Breast epithelium (tissue), 4 donors: ENCODE data around the gene SH2D3C. TPM values are rescaled to one million over a fixed set of nuclear protein-coding genes. Genes with fewer than 3 reads are reported as not detected.

Experiments
- DNase-seq, 2 donors: peaks; one replicate each; pipeline ENCODE4 v3.0.0-alpha.2; 2019; ENCODE audit warnings: low spot score in 2 of 2
- H3K27ac ChIP-seq, 2 donors: fragments of 200-600 bp; sonication (generic) in 1 of 2; one replicate each; pipeline ENCODE4 v1.5.1; 2016 to 2019; ENCODE audit warnings: mild to moderate bottlenecking in 1 of 2
- H3K27me3 ChIP-seq, 2 donors: fragments of 200-600 bp; sonication (generic) in 1 of 2; one replicate each; pipeline versions ENCODE4 v1.5.1 to v1.6.0; 2017 to 2019; ENCODE audit warnings: control low read depth in 1 of 2, mild to moderate bottlenecking in 1 of 2
- H3K36me3 ChIP-seq: fragments of 200-600 bp; one replicate; pipeline ENCODE4 v1.5.1; 2019
- H3K4me1 ChIP-seq, 2 donors: fragments of 200-600 bp; sonication (generic); one replicate each; pipeline ENCODE4 v1.5.1; 2016 to 2019; ENCODE audit warnings: control low read depth in 1 of 2
- H3K4me3 ChIP-seq, 3 donors: fragments of 200-600 bp; sonication (generic); 1 replicate in 2 of 3; 2 replicates in 1 of 3; pipeline ENCODE4 v1.5.1; 2016 to 2019; ENCODE audit warnings: mild to moderate bottlenecking in 3 of 3, moderate library complexity in 2 of 3
- H3K9me3 ChIP-seq, 2 donors: fragments of 200-600 bp; sonication (generic) in 1 of 2; one replicate each; pipeline ENCODE4 v1.5.1; 2016 to 2019; ENCODE audit warnings: control low read depth in 1 of 2
- CTCF ChIP-seq, 3 donors: fragments of 450-650 bp; IDR thresholded peaks; one replicate each; pipeline ENCODE4 v1.5.1; 2016 to 2017; ENCODE audit warnings: antibody characterized with exemption in 3 of 3, mild to moderate bottlenecking in 3 of 3, moderate library complexity in 3 of 3
- POLR2A ChIP-seq: fragments of 450-650 bp; IDR thresholded peaks from one replicate; pipeline ENCODE4 v1.6.1; 2016; ENCODE audit warnings: antibody characterized with exemption, mild to moderate bottlenecking, moderate library complexity
- POLR2AphosphoS5 ChIP-seq, 3 donors: sonication (generic); formaldehyde crosslinking; IDR thresholded peaks; one replicate each; pipeline ENCODE4 v1.6.1; 2017; ENCODE audit warnings: antibody characterized with exemption in 3 of 3
- intact Hi-C: fragments of 100-400 bp; cut with DNase I; formaldehyde crosslinking; loops from one replicate; pipeline ENCODE4 v1.15.1; 2023; ENCODE audit warnings: low total_unique reads
- total RNA-seq, 3 donors: library from RNA; depleted of rRNA; stranded (reverse); fragments of >200 nt; gene quantifications; one replicate each; pipeline ENCODE4 v1.1.0, GENCODE V29; 2016

SH2D3C gene
- total RNA-seq, 3 donors from 2014 or later = 6.0 to 15.4 (median 6.9) TPM

- H3K36me3 ChIP-seq = no peaks in the 10 kb centered on the region
- intact Hi-C loops = no loop called here
Measured at GRCh38 chr9:127693697-127694096, 84.8 kb downstream of the SH2D3C start.

GRCh38 chr9:127693143-127693542, 85.3 kb downstream of the SH2D3C start:
- Histone ChIP-seq H3K27ac (no peak overlapping the region), H3K4me1 (no peaks in the 10 kb centered on the region), H3K4me3 (no peak overlapping the region), H3K36me3 (no peaks in the 10 kb centered on the region), H3K27me3 (no peaks in the 10 kb centered on the region), H3K9me3 (no peaks in the 10 kb centered on the region)
- no peak for DNase-seq
- TF ChIP-seq POLR2AphosphoS5 (IDR thresholded peaks at IDR 0.05) (no peak), POLR2A (no peak), CTCF (IDR thresholded peaks at IDR 0.05) (no peak)
- intact Hi-C loops = no loop called here

More at GRCh38 chr9:127693697-127694096, 84.8 kb downstream of the SH2D3C start:
- H3K4me1 ChIP-seq = no peaks in the 10 kb centered on the region
- H3K4me3 ChIP-seq = no peak overlapping the region
- no peaks in the 10 kb centered on the region for H3K9me3 ChIP-seq
- no peak for TF ChIP-seq POLR2A
- no peak for TF ChIP-seq CTCF (IDR thresholded peaks at IDR 0.05)
- TF ChIP-seq POLR2AphosphoS5 (IDR thresholded peaks at IDR 0.05) = no peak
- no peak for DNase-seq
- H3K27me3 ChIP-seq = no peaks in the 10 kb centered on the region
- H3K27ac ChIP-seq = no peak overlapping the region

DNA sequence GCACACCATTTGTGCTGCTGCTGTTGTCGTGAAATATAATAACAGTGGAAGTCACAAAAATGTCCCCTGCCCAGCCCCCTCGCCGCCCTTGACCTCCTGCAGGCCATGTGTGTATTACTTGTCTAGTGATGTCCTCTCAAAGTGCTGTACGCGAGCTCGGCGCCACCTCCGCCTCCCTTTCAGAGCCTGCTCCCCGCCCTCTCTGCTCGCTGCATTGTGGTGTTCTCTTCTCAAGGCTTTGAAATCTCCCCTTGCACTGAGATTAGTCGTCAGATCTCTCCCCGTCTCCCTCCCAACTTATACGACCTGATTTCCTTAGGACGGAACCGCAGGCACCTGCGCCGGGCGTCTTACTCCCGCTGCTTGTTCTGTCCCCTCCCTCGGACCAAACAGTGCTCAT, 86.4 kb downstream of the SH2D3C start:
- intact Hi-C loops = no loop called here
- Histone ChIP-seq H3K9me3 (no peaks in the 10 kb centered on the region), H3K27ac (no peak overlapping the region), H3K4me1 (no peaks in the 10 kb centered on the region), H3K4me3 (no peak overlapping the region), H3K36me3 (no peaks in the 10 kb centered on the region), H3K27me3 (no peaks in the 10 kb centered on the region)
- DNase-seq = no peak
- TF ChIP-seq POLR2AphosphoS5 (IDR thresholded peaks at IDR 0.05) = no peak
- no peak for TF ChIP-seq POLR2A
- no peak for TF ChIP-seq CTCF (IDR thresholded peaks at IDR 0.05)

- Histone ChIP-seq H3K4me3 (no peak overlapping the region), H3K4me1 (peaks cover 0 to 4% of the 10 kb centered on the region in 2 donors), H3K36me3 (no peaks in the 10 kb centered on the region), H3K27me3 (no peaks in the 10 kb centered on the region), H3K27ac (no peak overlapping the region), H3K9me3 (no peaks in the 10 kb centered on the region)
- DNase-seq = no peak
- intact Hi-C loops = no loop called here
- TF ChIP-seq POLR2AphosphoS5 (IDR thresholded peaks at IDR 0.05) = no peak
- TF ChIP-seq POLR2A = no peak
- TF ChIP-seq CTCF (IDR thresholded peaks at IDR 0.05) = no peak
Measured at GRCh38 chr9:127690735-127691134, 87.7 kb downstream of the SH2D3C start.

GRCh38 chr9:127689329-127690000, 89.0 kb downstream of the SH2D3C start:
- no peaks in the 10 kb centered on the region for H3K27me3 ChIP-seq
- peaks cover 0 to 4% of the 10 kb centered on the region in 2 donors for H3K4me1 ChIP-seq
- H3K27ac ChIP-seq = no peak overlapping the region
- H3K4me3 ChIP-seq = no peak overlapping the region
- no peaks in the 10 kb centered on the region for H3K36me3 ChIP-seq
- TF ChIP-seq CTCF (IDR thresholded peaks at IDR 0.05) (no peak), POLR2A (no peak), POLR2AphosphoS5 (IDR thresholded peaks at IDR 0.05) (no peak)
- H3K9me3 ChIP-seq = no peaks in the 10 kb centered on the region
- DNase-seq = no peak
- intact Hi-C loops = no loop called here

Other genes starting within 250 kb of the SH2D3C start
- 10 to 100 TPM; 19.0 to 45.9 (median 43.2) TPM for gene STXBP1, start 166.4 kb downstream of the SH2D3C start, total RNA-seq
- 1 to 10 TPM in 2 of 3 donors, not detected in 1; 2.0 TPM for gene CFAP157, start 71.7 kb downstream of the SH2D3C start, total RNA-seq
- gene PTRH1, start 63.0 kb downstream of the SH2D3C start, total RNA-seq = 10 to 100 TPM; 19.0 to 26.2 (median 23.3) TPM
- under 1 TPM; under 0.01 to 0.59 (median 0.16) TPM for gene TTC16, start 62.6 kb downstream of the SH2D3C start, total RNA-seq
- gene TOR2A, start 43.4 kb downstream of the SH2D3C start, total RNA-seq = 10 to 100 TPM in 1 of 3 donors, 1 to 10 TPM in 2; 9.5 to 16.7 (median 9.6) TPM
- gene CDK9, start 7.4 kb upstream of the SH2D3C start, total RNA-seq = 10 to 100 TPM; 60.0 to 70.4 (median 63.9) TPM
- 100 to 1,000 TPM in 1 of 3 donors, 10 to 100 TPM in 2; 56.3 to 108 (median 78.6) TPM for gene FPGS, start 24.2 kb upstream of the SH2D3C start, total RNA-seq
- gene ENG, start 76.0 kb upstream of the SH2D3C start, total RNA-seq = 10 to 100 TPM; 21.5 to 50.8 (median 30.9) TPM
- gene AK1, start 99.0 kb upstream of the SH2D3C start, total RNA-seq = 10 to 100 TPM; 23.5 to 30.2 (median 23.6) TPM
- gene ST6GALNAC6, start 120.9 kb upstream of the SH2D3C start, total RNA-seq = 100 to 1,000 TPM in 2 of 3 donors, 10 to 100 TPM in 1; 61.5 to 175 (median 103) TPM
- 10 to 100 TPM; 17.6 to 44.6 (median 24.0) TPM for gene ST6GALNAC4, start 138.4 kb upstream of the SH2D3C start, total RNA-seq
- gene PIP5KL1, start 152.1 kb upstream of the SH2D3C start, total RNA-seq = 10 to 100 TPM in 1 of 3 donors, 1 to 10 TPM in 2; 2.2 to 10.1 (median 5.2) TPM
- 10 to 100 TPM; 10.6 to 17.4 (median 17.1) TPM for gene DPM2, start 159.2 kb upstream of the SH2D3C start, total RNA-seq
- gene EEIG1, start 202.3 kb upstream of the SH2D3C start, total RNA-seq = 10 to 100 TPM in 2 of 3 donors, 1 to 10 TPM in 1; 7.7 to 32.1 (median 19.7) TPM